Uterus (tissue), 4 donors: ENCODE measurements around the gene KCNMA1. TPM values are rescaled to one million over a fixed set of nuclear protein-coding genes. Genes with fewer than 3 reads are reported as not detected.

Experiments used
- DNase-seq, 2 donors: peaks; one replicate each; pipeline ENCODE4 v3.0.0-alpha.2; 2019 to 2020
- H3K27ac ChIP-seq, 2 donors: fragments of 200-600 bp; sonication (generic); 1 replicate in 1 of 2; 2 replicates in 1 of 2; pipeline ENCODE4 v1.5.1; 2016 to 2018
- H3K27me3 ChIP-seq, 2 donors: fragments of 200-600 bp; sonication (generic); one replicate each; pipeline ENCODE4 v1.5.1; 2018 to 2019; ENCODE audit warnings: control low read depth in 1 of 2
- H3K36me3 ChIP-seq, 2 donors: fragments of 200-600 bp; sonication (generic); one replicate each; pipeline ENCODE4 v1.5.1; 2019; ENCODE audit warnings: control low read depth in 1 of 2
- H3K4me1 ChIP-seq, 2 donors: fragments of 200-600 bp; sonication (generic); one replicate each; pipeline ENCODE4 v1.5.1; 2018 to 2019; ENCODE audit warnings: control low read depth in 1 of 2
- H3K4me3 ChIP-seq, 2 donors: fragments of 200-600 bp; sonication (generic); 1 replicate in 1 of 2; 2 replicates in 1 of 2; pipeline ENCODE4 v1.5.1; 2018 to 2019; ENCODE audit warnings: mild to moderate bottlenecking in 1 of 2
- H3K9me3 ChIP-seq, 2 donors: fragments of 200-600 bp; sonication (generic); one replicate each; pipeline ENCODE4 v1.5.1; 2019; ENCODE audit warnings: control low read depth in 1 of 2
- CTCF ChIP-seq, 4 experiments: fragments of 200-600 bp in 2 of 4; fragments of 450-650 bp in 2 of 4; sonication (generic) in 2 of 4; IDR thresholded peaks; one replicate each; pipeline ENCODE4 v1.5.1; 2016 to 2019; ENCODE audit warnings: antibody characterized with exemption in 4 of 4, mild to moderate bottlenecking in 2 of 4, moderate library complexity in 1 of 4
- POLR2A ChIP-seq, 2 donors: fragments of 450-650 bp; IDR thresholded peaks; one replicate each; pipeline ENCODE4 v1.6.1; 2016; ENCODE audit warnings: antibody characterized with exemption in 2 of 2, mild to moderate bottlenecking in 1 of 2, moderate library complexity in 1 of 2
- intact Hi-C: fragments of 100-400 bp; cut with DNase I; formaldehyde crosslinking; loops from one replicate; pipeline ENCODE4 v1.15.1; 2023; ENCODE audit warnings: low total_unique reads
- total RNA-seq, 4 donors: library from RNA; depleted of rRNA in 3 of 4; stranded (reverse); fragments of >200 nt in 3 of 4; gene quantifications; one replicate each; pipeline versions ENCODE4 v1.1.0 to v1.2.4, GENCODE V29; 2014 to 2023
- donor health status: DM: yes; HTN: yes; CAD: no.

The KCNMA1 gene
- total RNA-seq, 4 donors from 2014 or later: 86.2 to 236 (median 164) TPM

GRCh38 chr10:77496941-77497420 lies 140.6 kb downstream of the KCNMA1 start:
- Histone ChIP-seq H3K27me3 (no peaks in the 10 kb centered on the region), H3K4me3 (no peak overlapping the region), H3K9me3 (no peaks in the 10 kb centered on the region), H3K36me3 (no peaks in the 10 kb centered on the region), H3K27ac (no peak overlapping the region), H3K4me1 (no peaks in the 10 kb centered on the region)
- no peak for TF ChIP-seq POLR2A (IDR thresholded peaks at IDR 0.05)
- no peak for TF ChIP-seq CTCF (IDR thresholded peaks at IDR 0.05)
- intact Hi-C loops: no loop called here
- DNase-seq: no peak

- H3K9me3 ChIP-seq: no peaks in the 10 kb centered on the region
- no peak for DNase-seq
- intact Hi-C loops: no loop called here
- TF ChIP-seq CTCF (IDR thresholded peaks at IDR 0.05) (no peak), POLR2A (IDR thresholded peaks at IDR 0.05) (no peak)
- H3K27me3 ChIP-seq: no peaks in the 10 kb centered on the region
- H3K4me3 ChIP-seq: no peak overlapping the region
- H3K4me1 ChIP-seq: no peaks in the 10 kb centered on the region
- no peaks in the 10 kb centered on the region for H3K36me3 ChIP-seq
- H3K27ac ChIP-seq: peak overlapping the region in 1 of 2 donors; percentile 31
These were observed 142.7 kb downstream of the KCNMA1 start for GRCh38 chr10:77494756-77495541.

- Histone ChIP-seq H3K9me3 (no peaks in the 10 kb centered on the region), H3K27me3 (no peaks in the 10 kb centered on the region), H3K4me3 (no peak overlapping the region), H3K36me3 (no peaks in the 10 kb centered on the region), H3K4me1 (no peaks in the 10 kb centered on the region), H3K27ac (peak overlapping the region in 1 of 2 donors; percentile 2)
- intact Hi-C loops: no loop called here
- no peak for DNase-seq
- TF ChIP-seq POLR2A (IDR thresholded peaks at IDR 0.05) (no peak), CTCF (IDR thresholded peaks at IDR 0.05) (no peak)
These were observed 143.3 kb downstream of the KCNMA1 start for GRCh38 chr10:77494327-77494726.

GRCh38 chr10:77493851-77494261 lies 143.8 kb downstream of the KCNMA1 start:
- H3K4me3 ChIP-seq: no peak overlapping the region
- intact Hi-C loops: no loop called here
- H3K27me3 ChIP-seq: no peaks in the 10 kb centered on the region
- TF ChIP-seq CTCF (IDR thresholded peaks at IDR 0.05) (no peak), POLR2A (IDR thresholded peaks at IDR 0.05) (no peak)
- H3K36me3 ChIP-seq: no peaks in the 10 kb centered on the region
- DNase-seq: no peak
- no peaks in the 10 kb centered on the region for H3K9me3 ChIP-seq
- no peaks in the 10 kb centered on the region for H3K4me1 ChIP-seq
- no peak overlapping the region for H3K27ac ChIP-seq

GRCh38 chr10:77493239-77493806 lies 144.3 kb downstream of the KCNMA1 start:
- H3K4me3 ChIP-seq: no peak overlapping the region
- TF ChIP-seq CTCF (IDR thresholded peaks at IDR 0.05): no peak
- no peak for TF ChIP-seq POLR2A (IDR thresholded peaks at IDR 0.05)
- no peaks in the 10 kb centered on the region for H3K4me1 ChIP-seq
- H3K27ac ChIP-seq: no peak overlapping the region
- H3K9me3 ChIP-seq: no peaks in the 10 kb centered on the region
- no peaks in the 10 kb centered on the region for H3K27me3 ChIP-seq
- DNase-seq: no peak
- H3K36me3 ChIP-seq: no peaks in the 10 kb centered on the region
- intact Hi-C loops: no loop called here
